Endothelial cell (in vitro differentiated cells): ENCODE results near the gene FUOM. TPM values are rescaled to one million over a fixed set of nuclear protein-coding genes. Genes with fewer than 3 reads are reported as not detected.

Experiments
- DNase-seq: peaks from one replicate; pipeline ENCODE4 v3.0.0; 2021; ENCODE audit warnings: low spot score
- H3K27ac Mint-ChIP-seq: one replicate; pipeline ENCODE4 v1.8.0; 2021; ENCODE audit warnings: mixed read lengths, inconsistent platforms; ENCODE audit not compliant: unreplicated experiment
- H3K27me3 Mint-ChIP-seq: one replicate; pipeline ENCODE4 v1.8.0; 2021; ENCODE audit warnings: mild to moderate bottlenecking, moderate library complexity, mixed read lengths, inconsistent platforms; ENCODE audit not compliant: unreplicated experiment
- H3K36me3 Mint-ChIP-seq: one replicate; pipeline ENCODE4 v1.8.0; 2021; ENCODE audit warnings: mild to moderate bottlenecking, low read depth, mixed read lengths, inconsistent platforms; ENCODE audit not compliant: unreplicated experiment
- H3K4me1 Mint-ChIP-seq: one replicate; pipeline ENCODE4 v1.8.0; 2021; ENCODE audit warnings: mild to moderate bottlenecking, mixed read lengths, inconsistent platforms; ENCODE audit not compliant: unreplicated experiment
- H3K4me3 Mint-ChIP-seq: one replicate; pipeline ENCODE4 v1.8.0; 2021; ENCODE audit warnings: mild to moderate bottlenecking, mixed read lengths, inconsistent platforms; ENCODE audit not compliant: unreplicated experiment
- H3K9me3 Mint-ChIP-seq: one replicate; pipeline ENCODE4 v1.8.0; 2021; ENCODE audit warnings: mixed read lengths, inconsistent platforms; ENCODE audit not compliant: unreplicated experiment
- total RNA-seq: library from RNA; stranded (reverse); fragmentation: NEBNext Ultra II Directional; extraction: Animal tissue kit (Norgen Biotek cat#: 25700); gene quantifications from one replicate; pipeline ENCODE4 v1.2.1, GENCODE V29; 2021; ENCODE audit not compliant: unreplicated experiment
- TF ChIP-seq, protein P1 (sequence below): fragments of 200-600 bp; sonication (generic); IDR thresholded peaks from one replicate; pipeline ENCODE4 v1.5.0; 2021; ENCODE audit warnings: antibody characterized with exemption; ENCODE audit not compliant: unreplicated experiment

The FUOM gene
- total RNA-seq, 1 donor from 2014 or later, result 8.9 TPM

DNA sequence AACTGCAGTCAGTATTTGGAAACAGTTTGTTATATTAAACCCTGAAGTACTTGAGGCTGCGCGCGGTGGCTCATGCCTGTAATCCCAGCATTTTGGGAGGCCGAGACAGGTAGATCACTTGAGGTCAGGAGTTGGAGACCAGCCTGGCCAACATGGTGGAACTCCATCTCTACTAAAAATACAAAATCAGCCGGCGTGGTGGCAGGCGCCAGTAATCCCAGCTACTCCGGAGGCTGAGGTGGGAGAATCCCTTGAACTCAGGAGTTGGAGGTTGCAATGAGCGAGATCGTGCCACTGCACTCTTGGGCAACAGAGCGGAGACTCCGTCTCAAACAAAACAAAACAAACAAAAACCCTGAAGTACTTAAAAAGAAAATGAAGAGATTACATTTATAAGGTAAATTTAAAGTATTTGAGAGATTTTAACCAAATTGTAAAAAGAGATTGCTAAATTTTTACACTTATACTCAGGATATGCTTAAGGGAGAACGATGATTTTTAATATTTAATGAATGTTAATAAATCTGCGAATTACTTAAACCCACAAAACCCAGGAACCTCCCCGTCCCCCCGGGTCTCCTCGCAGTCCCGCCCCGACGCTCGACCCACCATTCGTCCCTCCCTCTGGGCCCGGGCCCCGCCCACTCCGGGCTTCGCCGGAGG lies 35.7 kb upstream of the FUOM start:
- Mint-ChIP-seq H3K27ac (peak overlapping the region; percentile 30), H3K36me3 (peaks cover 17% of the 10 kb centered on the region), H3K9me3 (no peaks in the 10 kb centered on the region), H3K27me3 (peaks cover 12% of the 10 kb centered on the region), H3K4me3 (peak overlapping the region; percentile 86), H3K4me1 (peaks cover 24% of the 10 kb centered on the region)
- DNase-seq, result peak; percentile 97
- TF ChIP-seq, protein P1, sequence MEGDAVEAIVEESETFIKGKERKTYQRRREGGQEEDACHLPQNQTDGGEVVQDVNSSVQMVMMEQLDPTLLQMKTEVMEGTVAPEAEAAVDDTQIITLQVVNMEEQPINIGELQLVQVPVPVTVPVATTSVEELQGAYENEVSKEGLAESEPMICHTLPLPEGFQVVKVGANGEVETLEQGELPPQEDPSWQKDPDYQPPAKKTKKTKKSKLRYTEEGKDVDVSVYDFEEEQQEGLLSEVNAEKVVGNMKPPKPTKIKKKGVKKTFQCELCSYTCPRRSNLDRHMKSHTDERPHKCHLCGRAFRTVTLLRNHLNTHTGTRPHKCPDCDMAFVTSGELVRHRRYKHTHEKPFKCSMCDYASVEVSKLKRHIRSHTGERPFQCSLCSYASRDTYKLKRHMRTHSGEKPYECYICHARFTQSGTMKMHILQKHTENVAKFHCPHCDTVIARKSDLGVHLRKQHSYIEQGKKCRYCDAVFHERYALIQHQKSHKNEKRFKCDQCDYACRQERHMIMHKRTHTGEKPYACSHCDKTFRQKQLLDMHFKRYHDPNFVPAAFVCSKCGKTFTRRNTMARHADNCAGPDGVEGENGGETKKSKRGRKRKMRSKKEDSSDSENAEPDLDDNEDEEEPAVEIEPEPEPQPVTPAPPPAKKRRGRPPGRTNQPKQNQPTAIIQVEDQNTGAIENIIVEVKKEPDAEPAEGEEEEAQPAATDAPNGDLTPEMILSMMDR, result no peak

DNA sequence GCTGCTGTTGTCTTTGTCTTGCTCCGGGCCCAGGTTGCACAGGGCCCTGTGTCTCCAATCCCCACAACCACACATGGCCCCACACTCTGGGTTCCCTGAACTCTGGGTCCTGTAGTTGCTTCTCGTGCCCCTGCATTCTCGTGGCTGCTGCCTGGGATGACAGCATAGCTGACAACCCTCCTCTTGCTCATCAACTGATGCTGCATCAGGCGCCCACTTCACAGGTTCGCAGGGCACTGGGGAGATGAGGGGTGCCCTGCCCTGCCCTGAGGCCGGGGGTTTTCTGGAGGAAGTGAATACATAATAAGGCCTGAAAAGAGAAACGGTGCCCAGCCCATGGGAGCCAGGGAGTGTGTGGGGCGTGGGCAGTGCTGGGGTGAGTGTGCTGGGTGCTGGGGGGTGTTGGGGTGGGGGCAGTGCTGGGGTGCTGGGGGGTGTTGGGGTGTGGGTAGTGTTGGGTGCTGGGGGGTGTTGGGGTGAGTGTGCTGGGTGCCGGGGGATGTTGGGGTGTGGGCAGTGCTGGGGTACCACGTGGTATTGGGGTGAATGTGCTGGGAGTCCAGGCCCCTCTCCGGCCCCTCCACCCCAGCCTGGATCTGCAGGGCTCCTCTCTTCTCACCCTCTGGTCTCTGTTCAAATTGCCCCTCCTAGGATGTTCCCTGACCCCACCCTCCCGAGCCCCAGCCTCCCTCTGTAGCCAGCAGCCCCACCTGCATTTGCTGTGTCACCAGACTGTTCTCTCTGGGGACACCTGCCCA lies 34.1 kb upstream of the FUOM start:
- Mint-ChIP-seq H3K27ac (no peak overlapping the region), H3K9me3 (no peaks in the 10 kb centered on the region), H3K4me1 (peaks cover 27% of the 10 kb centered on the region), H3K27me3 (peaks cover 12% of the 10 kb centered on the region), H3K36me3 (peaks cover 4% of the 10 kb centered on the region), H3K4me3 (no peak overlapping the region)
- no peak for DNase-seq
- TF ChIP-seq, protein P1, result no peak

DNA sequence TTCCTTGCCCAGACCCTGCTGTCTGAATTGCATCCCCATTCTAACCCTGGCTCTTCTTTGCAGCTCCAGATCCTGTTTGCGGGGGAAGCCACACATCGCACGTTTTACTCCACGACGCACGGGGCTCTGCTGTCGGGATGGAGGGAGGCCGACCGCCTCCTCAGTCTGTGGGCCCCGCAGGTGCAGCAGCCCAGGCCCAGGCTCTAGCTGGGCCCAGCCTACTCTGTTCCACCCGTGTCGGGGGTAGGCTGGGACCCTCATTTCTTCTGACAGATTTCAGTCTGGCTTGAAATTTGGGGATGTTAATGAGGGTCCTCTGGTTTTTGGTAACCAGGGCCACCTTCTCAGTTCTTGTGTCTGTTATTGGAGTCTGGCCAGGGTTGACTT lies 33.4 kb upstream of the FUOM start:
- Mint-ChIP-seq H3K27me3 (peaks cover 12% of the 10 kb centered on the region), H3K4me1 (peaks cover 27% of the 10 kb centered on the region), H3K9me3 (no peaks in the 10 kb centered on the region), H3K4me3 (no peak overlapping the region), H3K27ac (peak overlapping the region; percentile 11), H3K36me3 (peaks cover 6% of the 10 kb centered on the region)
- DNase-seq, result no peak
- TF ChIP-seq, protein P1, result no peak

DNA sequence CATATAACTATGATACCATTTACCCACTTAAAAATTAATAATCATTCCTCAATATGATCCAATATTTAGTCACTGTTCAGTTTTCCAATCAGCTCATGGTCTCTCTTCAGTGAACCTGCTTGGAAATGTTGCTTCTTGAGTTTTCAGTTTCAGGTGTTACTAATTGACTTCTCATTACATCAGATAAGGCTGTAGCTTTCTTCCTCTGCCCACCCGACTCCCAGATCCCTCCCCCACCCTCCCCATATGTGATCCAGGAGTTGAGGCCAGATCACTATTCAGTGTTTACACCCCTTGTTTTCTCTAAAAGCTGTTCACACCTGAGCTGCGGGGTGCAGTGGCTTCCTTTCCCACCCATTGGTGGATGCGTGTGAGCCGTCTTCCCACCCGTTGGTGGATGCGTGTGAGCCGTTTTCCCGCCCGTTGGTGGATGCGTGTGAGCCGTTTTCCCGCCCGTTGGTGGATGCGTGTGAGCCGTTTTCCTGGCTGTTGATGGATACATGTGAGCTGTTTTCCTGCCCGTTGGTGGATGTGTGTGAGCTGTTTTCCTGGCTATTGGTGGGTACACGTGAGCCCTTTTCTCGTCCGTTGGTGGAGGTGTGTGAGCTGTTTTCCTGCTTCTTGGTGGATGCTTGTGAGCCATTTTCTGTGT lies 32.9 kb upstream of the FUOM start:
- no peak for DNase-seq
- Mint-ChIP-seq H3K9me3 (no peaks in the 10 kb centered on the region), H3K4me1 (peaks cover 27% of the 10 kb centered on the region), H3K36me3 (peaks cover 7% of the 10 kb centered on the region), H3K4me3 (no peak overlapping the region), H3K27me3 (peaks cover 12% of the 10 kb centered on the region), H3K27ac (peak overlapping the region; percentile 11)
- TF ChIP-seq, protein P1, result no peak
